Dermis lymphatic vessel endothelial cell (primary cell): ENCODE measurements around the gene PHF13. TPM values are rescaled to one million over a fixed set of nuclear protein-coding genes. Genes with fewer than 3 reads are reported as not detected.

Source experiments
- total RNA-seq: library from RNA; depleted of rRNA; stranded (reverse); fragments of >200 nt; gene quantifications from 2 replicates; pipeline ENCODE4 v1.2.1, GENCODE V29; 2014

PHF13 gene
- 10.8 and 11.0 TPM in 2 replicates for total RNA-seq

GRCh38 chr1:6613361-6614018, at the start of gene PHF13:
PHF13 (plus strand) TSS chr1:6613731; CDS start chr1:6614067, 336 bp downstream.

GRCh38 chr1:6579374-6580118, 34.0 kb upstream of the PHF13 start, which contains the start of gene ZBTB48:
ZBTB48 (plus strand) TSS chr1:6579994; CDS start chr1:6580610, 616 bp downstream.

DNA sequence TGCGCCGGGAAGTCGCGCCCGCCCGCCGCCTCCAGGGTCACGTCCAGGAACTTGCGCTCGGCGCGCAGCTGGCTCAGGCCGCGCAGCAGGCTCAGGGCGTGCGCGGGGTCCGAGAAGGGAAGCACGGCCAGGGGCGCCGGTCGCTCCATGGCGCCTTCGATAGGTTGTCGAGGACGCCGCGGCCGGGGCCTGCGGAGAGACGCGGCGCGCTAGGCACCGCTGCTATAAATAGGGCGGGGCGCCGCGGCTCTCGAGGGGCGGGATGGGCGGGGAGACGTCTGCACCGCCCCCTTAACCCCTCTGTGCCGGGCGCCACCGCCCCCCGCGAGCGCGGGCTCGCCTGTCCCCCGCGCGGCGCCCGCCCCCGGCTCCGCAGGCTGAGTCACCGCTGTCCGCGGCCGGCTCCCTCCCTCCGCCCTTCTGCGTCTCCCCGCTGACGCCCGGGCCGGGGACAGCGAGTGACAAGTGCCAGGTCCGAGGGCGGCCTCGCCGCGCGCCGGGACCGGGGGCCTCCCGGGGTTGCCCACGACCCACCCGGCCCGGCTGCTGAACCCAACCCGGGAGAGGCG, 10.8 kb upstream of the PHF13 start, which contains the start of gene KLHL21:
TSS of gene KLHL21 (minus strand) at position 201 of the 569 bp plus-strand sequence. CDS start at position 149, 52 bp downstream.

GRCh38 chr1:6624710-6625583, 11.4 kb downstream of the PHF13 start, which contains the start of gene THAP3:
THAP3 (plus strand) TSS chr1:6624868; CDS start chr1:6625219, 351 bp downstream.

Other genes with a start within 250 kb of the PHF13 start
- gene ACOT7, start 220.0 kb upstream of the PHF13 start, total RNA-seq: 11.4 and 13.0 TPM in 2 replicates
- 5.9 and 10.2 TPM in 2 replicates for gene HES2, start 193.8 kb upstream of the PHF13 start, total RNA-seq
- 0.22 and 0.69 TPM in 2 replicates for gene ESPN, start 189.0 kb upstream of the PHF13 start, total RNA-seq
- 2.8 and 6.7 TPM in 2 replicates for gene TNFRSF25, start 147.6 kb upstream of the PHF13 start, total RNA-seq
- gene PLEKHG5, start 122.1 kb upstream of the PHF13 start, total RNA-seq: 17.6 and 23.9 TPM in 2 replicates
- 14.5 and 20.6 TPM in 2 replicates for gene NOL9, start 59.2 kb upstream of the PHF13 start, total RNA-seq
- not detected in 2 replicates for gene TAS1R1, start 58.4 kb upstream of the PHF13 start, total RNA-seq
- gene ZBTB48, start 33.7 kb upstream of the PHF13 start, total RNA-seq: 13.6 and 15.0 TPM in 2 replicates
- 12.2 and 15.8 TPM in 2 replicates for gene KLHL21, start 10.9 kb upstream of the PHF13 start, total RNA-seq
- 14.5 and 18.6 TPM in 2 replicates for gene THAP3, start 11.1 kb downstream of the PHF13 start, total RNA-seq
- gene DNAJC11, start 88.1 kb downstream of the PHF13 start, total RNA-seq: 33.8 and 44.3 TPM in 2 replicates
- 39.5 and 55.6 TPM in 2 replicates for gene CAMTA1, start 171.7 kb downstream of the PHF13 start, total RNA-seq